Stomach (tissue), 9 donors: ENCODE results near the gene AR. TPM values are rescaled to one million over a fixed set of nuclear protein-coding genes. Genes with fewer than 3 reads are reported as not detected.

Source experiments
- DNase-seq, 2 donors: peaks; one replicate each; pipeline versions ENCODE4 v3.0.0 to v3.0.0-alpha.2; 2013 to 2019
- H3K27ac ChIP-seq, 5 donors: fragments of 200-600 bp in 4 of 5; sonication (generic) in 4 of 5; one replicate each; pipeline ENCODE4 v1.5.1; 2013 to 2019; ENCODE audit warnings: mild to moderate bottlenecking in 1 of 5, moderate library complexity in 1 of 5
- H3K27me3 ChIP-seq, 3 donors: fragments of 200-600 bp; sonication (generic); one replicate each; pipeline ENCODE4 v1.5.1; 2017 to 2019; ENCODE audit warnings: mixed run types in 1 of 3
- H3K36me3 ChIP-seq, 4 donors: fragments of 200-600 bp; sonication (generic); 1 replicate in 3 of 4; 2 replicates in 1 of 4; pipeline ENCODE4 v1.5.1; 2016 to 2019
- H3K4me1 ChIP-seq, 4 donors: fragments of 200-600 bp; sonication (generic); one replicate each; pipeline ENCODE4 v1.5.1; 2016 to 2019
- H3K4me3 ChIP-seq, 4 donors: fragments of 200-600 bp; sonication (generic) in 3 of 4; one replicate each; pipeline ENCODE4 v1.5.1; 2016 to 2019; ENCODE audit warnings: mild to moderate bottlenecking in 1 of 4
- H3K9me3 ChIP-seq, 4 donors: fragments of 200-600 bp; sonication (generic); one replicate each; pipeline ENCODE4 v1.5.1; 2016 to 2019
- CTCF ChIP-seq, 7 experiments: fragments of 450-650 bp in 4 of 7; fragments of 200-600 bp in 3 of 7; sonication (generic) in 3 of 7; IDR thresholded peaks; one replicate each; pipeline ENCODE4 v1.5.1; 2016 to 2019; ENCODE audit warnings: antibody characterized with exemption in 7 of 7, control low read depth in 2 of 7, mild to moderate bottlenecking in 1 of 7
- EP300 ChIP-seq: sonication (generic); formaldehyde crosslinking; IDR thresholded peaks from one replicate; pipeline ENCODE4 v1.6.1; 2017; ENCODE audit warnings: antibody characterized with exemption
- POLR2A ChIP-seq, 4 donors: fragments of 450-650 bp; IDR thresholded peaks; one replicate each; pipeline ENCODE4 v1.6.1; 2016; ENCODE audit warnings: antibody characterized with exemption in 4 of 4, control low read depth in 2 of 4, mild to moderate bottlenecking in 1 of 4, moderate library complexity in 1 of 4
- POLR2AphosphoS5 ChIP-seq, 3 donors: sonication (generic); formaldehyde crosslinking; IDR thresholded peaks; one replicate each; pipeline ENCODE4 v1.6.1; 2016; ENCODE audit warnings: antibody characterized with exemption in 3 of 3
- WGBS, 5 donors: extraction: QIAGEN DNeasy Blood & Tissue Kit in 3 of 5; methylation state at CpG; one replicate each; pipeline versions ENCODE4 v1.1.5 to v1.1.7; 2013 to 2018; 5-methylcytosine and 5-hydroxymethylcytosine counted together
- intact Hi-C: fragments of 100-400 bp; cut with DNase I; formaldehyde crosslinking; loops from one replicate; pipeline ENCODE4 v1.15.1; 2023; ENCODE audit warnings: low total_unique reads
- polyA plus RNA-seq, 3 donors: library from polyadenylated mRNA; stranded (reverse); fragments of 200-250 nt; gene quantifications; one replicate each; pipeline ENCODE4 v1.2.3, GENCODE V29; 2013
- total RNA-seq, 5 donors: library from RNA; depleted of rRNA; stranded (reverse); fragments of >200 nt; gene quantifications; one replicate each; pipeline versions ENCODE4 v1.1.0 to v1.2.3, GENCODE V29; 2014 to 2016
- donor health status: healthy with polysubstance abuse.
- donor health status: Bipolar disorder and iron deficiency.
- donor health status: healthy.

AR gene
- total and polyA plus RNA-seq, 8 donors = 0.50 to 8.8 (median 1.4) TPM

- intact Hi-C loops = no loop called here
- Histone ChIP-seq H3K36me3 (no peaks in the 10 kb centered on the region), H3K27ac (no peak overlapping the region), H3K27me3 (no peaks in the 10 kb centered on the region), H3K4me3 (no peak overlapping the region), H3K9me3 (no peaks in the 10 kb centered on the region), H3K4me1 (no peaks in the 10 kb centered on the region)
- DNase-seq = no peak
- no peak for TF ChIP-seq CTCF (IDR thresholded peaks at IDR 0.05)
- no peak for TF ChIP-seq POLR2A (IDR thresholded peaks at IDR 0.05)
- no peak for TF ChIP-seq EP300
- TF ChIP-seq POLR2AphosphoS5 (IDR thresholded peaks at IDR 0.05) = no peak
- 48 to 79% (median 57%) methylated on average over 1 of the region's 1 CpG for WGBS, 5 donors
Observed at GRCh38 chrX:67721321-67721720, 177.5 kb downstream of the AR start.

GRCh38 chrX:67723580-67724351 is 179.9 kb downstream of the AR start:
- H3K27me3 ChIP-seq = no peaks in the 10 kb centered on the region
- TF ChIP-seq POLR2AphosphoS5 (IDR thresholded peaks at IDR 0.05) = no peak
- TF ChIP-seq POLR2A (IDR thresholded peaks at IDR 0.05) = no peak
- no peak for TF ChIP-seq EP300
- TF ChIP-seq CTCF (IDR thresholded peaks at IDR 0.05) = no peak
- H3K27ac ChIP-seq = no peak overlapping the region
- no peak overlapping the region for H3K4me3 ChIP-seq
- H3K4me1 ChIP-seq = no peaks in the 10 kb centered on the region
- H3K36me3 ChIP-seq = no peaks in the 10 kb centered on the region
- 48 to 76% (median 64%) methylated on average over 3 to 5 of the region's 5 CpGs for WGBS, 5 donors
- DNase-seq = no peak
- H3K9me3 ChIP-seq = no peaks in the 10 kb centered on the region
- intact Hi-C loops = no loop called here

GRCh38 chrX:67724359-67725110 is 180.7 kb downstream of the AR start:
- H3K4me1 ChIP-seq = no peaks in the 10 kb centered on the region

More at GRCh38 chrX:67724359-67725110, 180.7 kb downstream of the AR start:
- no peaks in the 10 kb centered on the region for H3K36me3 ChIP-seq
- no peaks in the 10 kb centered on the region for H3K9me3 ChIP-seq
- no peak for DNase-seq
- H3K27me3 ChIP-seq = no peaks in the 10 kb centered on the region
- 50 to 70% (median 54%) methylated on average over 5 of the region's 5 CpGs for WGBS, 5 donors
- TF ChIP-seq POLR2AphosphoS5 (IDR thresholded peaks at IDR 0.05) = no peak
- TF ChIP-seq EP300 = no peak
- no peak for TF ChIP-seq POLR2A (IDR thresholded peaks at IDR 0.05)
- no peak for TF ChIP-seq CTCF (IDR thresholded peaks at IDR 0.05)
- no peak overlapping the region for H3K27ac ChIP-seq
- intact Hi-C loops = no loop called here
- no peak overlapping the region for H3K4me3 ChIP-seq
